Kidney capillary endothelial cell (primary cell): ENCODE results near the gene CELA2B.
A peak's percentile ranks its signal among the peaks of the same experiment; 100 is the strongest.
"Not testable (repeated sequence)": the region's sequence is repeated elsewhere in the genome, so short reads cannot be mapped to it uniquely, and the experiment has no call there.

Experiments
- DNase-seq: peaks from one replicate; pipeline ENCODE4 v3.0.0-alpha.2; 2018; ENCODE audit warnings: low spot score

CELA2B gene

DNA sequence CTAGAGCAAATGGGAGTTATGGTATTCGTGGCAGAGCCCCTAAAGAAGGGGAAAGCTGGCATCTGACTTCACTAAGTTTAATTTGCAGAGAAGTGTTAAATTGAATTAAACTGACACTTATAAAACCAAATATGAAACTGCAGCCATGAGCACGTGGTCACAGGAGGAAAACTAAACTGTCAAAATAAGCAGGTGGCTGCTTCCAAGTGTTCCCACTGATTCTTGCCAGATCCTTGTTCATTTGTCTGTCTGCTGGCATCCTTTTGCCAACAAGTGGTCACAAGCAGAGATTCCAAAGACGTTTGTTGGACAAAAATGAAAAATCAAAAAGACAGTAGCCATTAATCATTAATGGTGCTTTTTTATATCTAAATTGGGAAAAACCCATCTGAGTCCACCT lies 6.5 kb upstream of the CELA2B start:
- no peak for DNase-seq

DNA sequence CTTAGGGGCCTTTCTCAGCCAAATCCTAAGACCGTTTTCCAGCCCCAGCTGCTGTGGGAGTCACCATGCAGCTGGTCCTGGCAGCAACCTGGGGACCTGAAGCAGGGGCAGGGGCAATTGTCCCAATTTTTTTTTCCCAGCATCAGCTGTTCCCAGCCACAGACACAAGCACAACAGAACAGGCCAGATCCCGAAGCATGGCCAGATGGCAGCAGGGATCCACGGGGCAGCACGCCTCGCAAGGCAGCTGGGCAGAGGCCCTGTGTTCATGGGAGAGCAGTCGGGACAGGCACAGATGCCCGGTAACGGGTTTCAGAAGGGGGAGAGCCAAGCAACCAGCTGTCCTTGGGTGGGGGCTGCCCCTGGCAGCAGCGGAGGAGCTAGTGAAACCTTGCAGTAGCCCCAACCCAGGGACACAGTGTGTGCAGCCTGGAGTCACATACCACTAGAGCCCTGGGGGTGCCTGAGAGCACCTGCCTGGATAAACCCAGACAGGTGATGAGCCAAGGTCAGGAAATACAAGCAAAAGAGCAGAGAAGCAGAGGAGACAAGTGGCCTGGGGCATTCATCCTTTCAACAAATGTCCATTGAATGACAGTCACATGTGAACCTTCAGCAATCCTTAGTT lies 6.0 kb upstream of the CELA2B start:
- DNase-seq: not testable (repeated sequence)

DNA sequence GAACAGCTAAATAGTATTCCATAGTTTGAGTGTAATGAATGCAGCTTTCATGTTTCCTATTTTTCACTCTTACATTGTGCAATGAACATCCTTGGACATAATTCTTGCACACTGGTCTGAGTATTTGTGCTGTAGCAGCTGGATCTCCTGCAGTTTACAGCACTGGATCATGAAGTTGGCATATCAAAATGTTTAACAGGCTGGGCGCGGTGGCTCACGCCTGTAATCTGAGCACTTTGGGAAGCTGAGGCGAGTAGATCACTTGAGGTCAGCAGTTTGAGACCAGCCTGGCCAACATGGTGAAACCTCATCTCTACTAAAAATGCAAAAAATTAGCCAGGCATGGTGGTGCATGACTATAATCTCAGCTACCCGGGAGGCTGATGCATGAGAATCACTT lies 4.8 kb upstream of the CELA2B start:
- DNase-seq: not testable (repeated sequence)

DNA sequence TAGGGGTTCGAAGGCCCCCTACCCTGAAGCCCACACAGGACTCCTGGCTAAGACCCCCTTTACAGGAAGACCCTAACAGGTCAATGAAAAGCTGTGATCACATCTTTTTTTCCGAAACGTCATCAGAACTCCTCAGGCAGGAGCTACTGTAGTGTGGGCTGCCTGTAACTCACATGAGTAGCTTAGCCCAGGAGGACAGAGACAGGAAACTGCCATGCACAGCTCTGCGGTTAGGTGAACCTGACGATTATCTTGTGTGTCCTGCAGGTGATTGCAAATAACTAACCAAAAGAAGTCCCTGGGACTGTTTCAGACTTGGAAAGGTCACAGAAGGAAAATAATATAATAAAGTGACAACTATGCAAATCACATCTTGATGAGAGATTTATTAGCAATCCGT lies 4.2 kb upstream of the CELA2B start:
- DNase-seq: not testable (repeated sequence)

DNA sequence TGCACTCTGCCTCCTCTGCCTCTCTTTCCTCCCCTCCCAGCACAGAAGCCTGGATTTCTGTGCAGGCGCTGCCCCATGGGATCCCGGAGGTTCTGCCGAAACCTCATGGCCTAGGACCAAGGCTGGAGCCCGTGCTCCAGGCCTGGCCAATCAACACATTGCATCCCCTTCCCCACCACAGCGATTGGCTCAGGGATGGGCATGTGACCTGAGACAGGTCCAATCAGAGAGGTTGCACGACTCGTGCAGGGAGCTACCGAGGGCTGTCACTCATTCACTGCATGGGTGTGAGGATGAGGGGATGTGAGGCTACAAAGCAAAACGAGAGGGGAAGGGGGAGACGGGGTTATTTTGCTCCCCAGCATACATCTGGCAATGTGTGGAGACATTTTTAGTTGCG lies 3.3 kb upstream of the CELA2B start:
- no peak for DNase-seq

DNA sequence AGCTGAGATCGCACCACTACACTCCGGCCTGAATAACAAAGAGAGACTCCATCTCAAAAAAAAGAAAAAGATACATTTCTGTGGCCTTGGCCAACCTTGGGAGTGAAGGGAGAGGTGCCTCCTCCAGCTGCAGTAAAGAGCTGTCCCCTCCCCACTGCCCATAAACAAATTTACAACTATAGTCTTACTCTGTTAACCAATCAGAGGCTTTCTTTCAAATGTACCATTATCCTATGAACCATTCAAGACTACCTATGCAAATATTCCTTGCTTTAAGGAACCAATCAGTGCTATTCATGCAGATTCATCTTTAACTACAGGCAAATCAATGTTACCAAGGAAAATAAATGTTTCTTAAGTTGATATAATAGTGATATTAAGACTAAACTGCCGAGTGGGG lies 1.0 kb downstream of the CELA2B start:
- no peak for DNase-seq

DNA sequence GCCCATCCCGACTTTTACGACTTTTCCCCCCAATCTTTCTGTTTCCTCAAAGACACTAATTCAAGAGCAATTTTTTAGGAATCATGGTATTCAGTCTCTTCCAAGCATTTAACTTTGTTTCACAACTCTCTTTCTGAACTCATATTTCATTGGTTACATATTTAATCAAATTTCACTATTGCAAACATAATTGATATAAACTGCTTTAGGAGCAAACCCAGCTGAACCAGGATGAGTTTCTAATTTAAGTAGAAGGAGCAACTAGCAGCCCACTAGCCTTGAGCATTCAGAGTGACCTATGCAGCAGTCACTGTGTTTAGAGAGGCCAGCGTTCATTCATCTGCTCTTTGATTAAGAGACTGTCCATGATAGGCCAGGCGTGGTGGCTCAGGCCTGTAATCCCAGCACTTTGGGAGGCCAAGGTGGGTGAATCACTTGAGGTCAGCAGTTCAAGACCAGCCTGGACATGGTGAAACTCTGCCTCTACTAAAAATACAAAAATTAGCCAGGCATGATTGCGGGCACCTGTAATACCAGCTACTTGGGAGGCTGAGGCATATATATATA lies 1.8 kb downstream of the CELA2B start:
- DNase-seq: no peak

DNA sequence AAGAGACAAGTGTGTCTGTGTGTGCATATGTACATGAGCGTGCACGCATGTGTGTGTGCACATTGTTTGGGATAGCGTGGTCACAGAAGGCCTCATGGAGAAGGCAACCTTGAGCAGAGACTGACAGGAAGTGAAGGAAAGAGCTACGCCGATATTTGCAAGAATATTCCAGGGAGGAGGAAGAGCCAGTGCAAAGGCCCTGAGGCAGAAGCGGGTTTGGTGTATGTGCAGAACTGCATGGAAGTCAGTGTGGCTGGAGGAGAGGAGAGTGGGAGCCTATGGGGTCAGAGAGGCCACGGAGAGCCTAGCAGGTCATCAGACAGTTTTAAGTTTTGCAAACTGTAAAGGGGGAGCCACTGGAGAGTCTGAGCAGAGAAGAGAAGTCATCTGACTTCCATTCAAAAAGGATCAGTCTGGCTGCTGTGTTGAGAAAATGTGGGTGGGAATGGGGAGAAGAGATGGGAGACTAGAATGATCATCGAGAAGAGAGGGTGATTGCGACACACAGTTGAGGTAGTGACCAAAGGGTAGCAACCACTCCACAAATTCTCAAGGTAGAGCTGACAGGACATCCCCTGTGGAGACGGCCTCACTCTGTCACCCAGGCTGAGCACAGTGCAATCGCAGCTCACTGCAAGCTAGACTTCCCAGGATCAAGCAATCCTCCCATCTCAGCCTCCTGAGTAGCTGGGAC lies 3.9 kb downstream of the CELA2B start:
- DNase-seq: no peak

DNA sequence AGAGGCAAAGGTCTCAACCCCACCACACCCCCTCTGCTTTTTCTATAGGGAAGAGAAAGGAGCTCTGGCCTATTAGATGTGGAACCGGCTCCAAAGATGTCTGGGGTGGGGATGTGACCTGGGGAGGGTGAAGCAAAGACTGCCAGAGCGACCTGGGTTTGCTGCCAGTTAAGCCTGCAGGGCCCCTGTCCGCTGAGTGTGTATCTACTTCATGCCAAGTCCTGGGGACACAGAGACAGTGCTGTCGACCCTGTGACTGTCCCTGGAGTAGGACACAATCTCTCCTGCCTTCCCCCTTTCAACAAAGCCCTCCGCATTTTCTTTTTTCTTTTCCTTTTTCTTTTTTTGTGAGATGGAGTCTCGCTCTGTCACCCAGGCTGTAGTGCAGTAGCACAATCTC lies 6.6 kb downstream of the CELA2B start:
- DNase-seq: not testable (repeated sequence)

DNA sequence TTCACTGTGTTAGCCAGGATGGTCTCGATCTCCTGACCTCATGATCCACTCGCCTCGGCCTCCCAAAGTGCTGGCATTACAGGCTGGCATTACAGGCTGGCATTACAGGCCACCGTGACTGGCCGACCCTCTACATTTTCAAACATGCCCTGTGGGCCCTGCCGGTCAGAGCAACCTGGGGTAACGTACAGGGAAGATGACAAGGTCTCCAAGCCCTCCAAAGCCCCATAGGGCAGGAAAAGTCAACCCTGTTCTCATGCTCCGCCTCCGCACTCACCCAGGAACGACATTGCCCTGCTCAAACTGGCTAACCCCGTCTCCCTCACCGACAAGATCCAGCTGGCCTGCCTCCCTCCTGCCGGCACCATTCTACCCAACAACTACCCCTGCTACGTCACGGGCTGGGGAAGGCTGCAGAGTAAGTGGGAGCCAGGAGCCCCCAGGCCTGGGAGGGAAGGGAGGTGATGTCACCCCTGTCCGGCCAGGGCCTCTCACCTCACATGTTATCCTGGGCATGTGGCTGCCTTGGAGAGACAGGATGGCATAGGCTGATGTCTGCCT lies 7.2 kb downstream of the CELA2B start:
- DNase-seq: not testable (repeated sequence)

DNA sequence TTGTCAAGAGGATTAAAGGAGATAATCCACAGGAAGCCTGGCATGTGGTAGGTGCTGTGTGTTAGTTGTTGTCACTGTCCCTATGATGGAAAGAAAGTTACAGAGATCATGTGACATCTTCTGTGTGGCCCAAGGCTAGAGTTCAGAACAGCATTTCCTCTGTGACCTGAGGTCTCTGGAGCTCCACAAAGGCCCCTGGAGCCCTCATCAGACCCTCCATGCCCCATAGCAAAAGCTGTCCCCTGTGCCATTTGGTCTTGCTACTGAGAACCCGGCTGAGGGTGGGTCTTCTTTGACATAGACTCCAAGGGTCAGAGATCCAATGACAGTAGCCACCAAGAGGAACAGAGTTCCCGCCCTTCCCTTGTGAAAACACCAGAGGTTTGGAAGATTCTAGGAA lies 8.1 kb downstream of the CELA2B start:
- DNase-seq: no peak

DNA sequence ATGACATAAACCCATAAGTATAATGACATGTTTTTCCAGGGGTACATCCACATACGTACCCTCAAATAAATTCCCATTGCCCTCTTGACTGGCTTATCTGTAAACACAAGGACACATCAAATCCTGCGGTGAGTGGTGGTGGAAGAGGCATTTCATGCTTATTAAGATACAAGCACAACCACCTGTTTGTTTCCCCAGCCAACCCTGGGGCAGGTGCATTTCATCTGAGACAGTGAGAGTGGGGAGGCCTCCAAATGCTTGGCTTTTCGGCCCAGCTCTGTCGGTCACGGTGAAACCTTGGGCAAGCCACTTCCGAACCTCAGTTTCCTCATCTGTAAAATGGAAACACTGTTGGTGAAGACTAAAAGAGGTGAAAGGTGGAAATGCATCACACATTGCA lies 8.5 kb downstream of the CELA2B start:
- DNase-seq: not testable (repeated sequence)

DNA sequence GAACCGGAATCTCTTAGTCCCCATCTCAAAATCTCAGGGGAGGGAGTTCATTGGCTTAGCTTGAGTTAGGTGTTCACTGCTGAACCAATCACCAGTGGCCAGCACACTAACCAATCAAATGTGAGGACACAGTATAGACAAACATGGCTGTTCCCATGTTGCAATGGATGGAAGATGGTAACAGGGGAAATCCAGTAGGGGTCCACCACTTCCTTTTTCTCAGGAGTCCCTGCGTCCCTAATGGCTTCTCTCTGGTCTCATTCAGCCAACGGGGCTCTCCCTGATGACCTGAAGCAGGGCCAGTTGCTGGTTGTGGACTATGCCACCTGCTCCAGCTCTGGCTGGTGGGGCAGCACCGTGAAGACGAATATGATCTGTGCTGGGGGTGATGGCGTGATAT lies 9.7 kb downstream of the CELA2B start:
- DNase-seq: no peak

DNA sequence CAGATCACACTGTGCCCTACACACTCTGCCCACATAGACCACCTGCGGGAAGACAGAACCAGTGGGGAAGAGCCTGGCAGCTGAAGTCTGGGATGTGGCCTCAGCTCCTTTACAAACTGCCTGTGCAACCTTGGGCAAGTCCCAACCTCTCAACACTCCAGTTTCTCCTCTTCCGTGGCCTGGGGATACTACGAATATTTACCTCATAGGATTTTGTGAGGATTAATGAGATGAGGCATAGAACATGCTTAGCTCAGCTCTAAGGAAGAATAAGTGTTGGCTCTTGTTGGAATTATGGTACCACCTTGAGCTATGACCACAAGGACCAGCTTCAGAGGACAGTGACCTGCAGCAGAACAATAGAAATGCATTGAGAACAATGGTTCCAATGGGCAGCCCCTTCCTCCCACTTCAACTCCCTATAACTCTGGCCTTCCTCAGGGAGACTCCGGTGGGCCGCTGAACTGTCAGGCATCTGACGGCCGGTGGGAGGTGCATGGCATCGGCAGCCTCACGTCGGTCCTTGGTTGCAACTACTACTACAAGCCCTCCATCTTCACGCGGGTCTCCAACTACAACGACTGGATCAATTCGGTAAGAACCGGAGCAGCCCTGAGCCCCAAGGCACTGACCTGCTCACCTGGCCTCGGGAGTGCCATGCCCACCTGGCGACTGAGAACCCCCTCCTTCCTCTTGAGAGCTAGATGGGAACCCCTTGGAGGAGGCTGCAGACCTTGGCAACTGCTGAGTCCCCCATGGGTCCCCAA lies 11.1 kb downstream of the CELA2B start:
- not testable (repeated sequence) for DNase-seq

DNA sequence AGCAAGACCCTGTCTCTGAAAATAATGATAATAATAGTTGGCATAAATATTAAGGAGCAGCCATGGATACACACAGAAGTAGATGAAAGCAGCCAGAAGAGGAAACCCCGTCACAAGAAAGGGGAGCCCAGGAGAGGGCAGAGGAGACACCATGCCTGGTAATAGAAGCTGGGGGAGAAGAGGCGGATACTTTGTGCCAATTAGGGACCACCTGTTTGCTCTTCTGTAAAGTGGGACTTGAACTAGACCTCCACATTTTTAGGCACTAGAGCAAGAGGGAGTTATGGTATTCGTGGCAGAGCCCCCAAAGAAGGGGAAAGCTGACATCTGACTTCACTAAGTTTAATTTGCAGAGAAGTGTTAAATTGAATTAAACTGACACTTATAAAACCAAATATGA lies 12.5 kb downstream of the CELA2B start:
- DNase-seq: no peak

DNA sequence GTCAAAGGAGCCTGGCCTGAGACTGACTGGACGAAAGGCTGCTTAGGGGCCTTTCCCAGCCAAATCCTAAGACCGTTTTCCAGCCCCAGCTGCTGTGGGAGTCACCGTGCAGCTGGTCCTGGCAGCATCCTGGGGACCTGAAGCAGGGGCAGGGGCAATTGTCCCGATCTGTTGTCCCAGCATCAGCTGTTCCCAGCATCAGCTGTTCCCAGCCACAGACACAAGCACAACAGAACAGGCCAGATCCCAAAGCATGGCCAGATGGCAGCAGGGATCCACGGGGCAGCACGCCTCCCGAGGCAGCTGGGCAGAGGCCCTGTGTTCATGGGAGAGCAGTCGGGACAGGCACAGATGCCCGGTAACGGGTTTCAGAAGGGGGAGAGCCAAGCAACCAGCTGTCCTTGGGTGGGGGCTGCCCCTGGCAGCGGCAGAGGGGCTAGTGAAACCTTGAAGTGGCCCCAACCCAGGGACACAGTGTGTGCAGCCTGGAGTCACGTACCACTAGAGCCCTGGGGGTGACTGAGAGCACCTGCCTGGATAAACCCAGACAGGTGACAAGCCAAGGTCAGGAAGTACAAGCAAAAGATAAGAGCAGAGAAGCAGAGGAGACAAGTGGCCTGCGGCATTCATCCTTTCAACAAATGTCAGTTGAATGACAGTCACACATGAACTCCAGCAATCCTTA lies 13.3 kb downstream of the CELA2B start:
- DNase-seq: no peak

DNA sequence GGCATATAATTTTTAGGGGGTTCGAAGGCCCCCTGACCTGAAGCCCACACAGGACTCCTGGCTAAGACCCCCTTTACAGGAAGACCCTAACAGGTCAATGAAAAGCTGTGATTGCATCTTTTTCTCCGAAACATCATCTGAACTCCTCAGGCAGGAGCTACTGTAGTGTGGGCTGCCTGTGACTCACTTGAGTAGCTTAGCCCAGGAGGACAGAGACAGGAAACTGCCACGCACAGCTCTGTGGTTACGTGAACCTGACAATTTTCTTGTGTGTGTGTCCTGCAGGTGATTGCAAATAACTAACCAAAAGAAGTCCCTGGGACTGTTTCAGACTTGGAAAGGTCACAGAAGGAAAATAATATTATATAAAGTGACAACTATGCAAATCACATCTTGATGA lies 15.1 kb downstream of the CELA2B start:
- peak; percentile 30 for DNase-seq

DNA sequence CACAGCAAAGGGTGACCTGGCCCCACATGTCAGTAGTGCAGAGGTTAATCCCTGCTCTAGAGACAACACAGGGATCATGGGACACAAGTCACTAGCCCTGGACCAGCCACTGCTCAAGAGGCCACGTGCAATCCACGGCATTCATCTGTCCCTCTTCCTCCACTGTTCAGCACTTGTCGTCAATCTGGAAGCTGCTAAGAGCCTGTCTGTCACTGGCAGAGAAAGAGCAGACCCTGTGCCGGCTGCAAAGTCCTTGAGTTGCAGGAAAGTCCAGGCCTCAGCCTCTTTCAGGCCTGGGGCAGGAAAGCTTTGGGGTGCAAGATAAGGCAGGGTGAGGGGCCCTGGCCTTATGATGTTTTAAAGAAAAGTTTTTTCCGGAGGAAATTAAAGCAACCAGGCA lies 16.7 kb downstream of the CELA2B start:
- no peak for DNase-seq

DNA sequence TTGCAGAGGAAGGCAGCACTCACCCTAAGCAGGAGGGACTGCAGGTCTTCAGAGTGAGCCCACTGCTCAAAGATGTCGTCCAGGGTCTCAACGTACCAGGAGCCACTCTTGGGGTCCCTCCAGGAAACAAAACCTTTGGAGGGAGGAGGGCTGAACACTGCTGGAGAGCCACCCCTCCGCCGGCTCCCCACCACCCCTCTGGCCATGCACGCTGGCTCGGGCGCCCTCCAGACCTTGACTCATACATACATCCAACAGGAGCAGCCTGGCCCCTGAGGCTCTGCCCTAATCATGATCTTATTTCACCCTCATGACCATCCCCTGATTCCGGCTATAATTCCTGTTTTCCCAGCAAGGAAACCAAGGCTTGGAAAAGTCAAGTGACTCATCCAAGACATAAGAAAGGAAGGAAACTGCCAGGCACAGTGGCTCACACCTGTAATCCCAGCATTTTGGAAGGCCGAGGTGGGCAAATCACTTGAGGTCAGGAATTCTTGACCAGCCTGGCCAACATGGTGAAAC lies 18.0 kb downstream of the CELA2B start:
- peak; percentile 33 for DNase-seq

DNA sequence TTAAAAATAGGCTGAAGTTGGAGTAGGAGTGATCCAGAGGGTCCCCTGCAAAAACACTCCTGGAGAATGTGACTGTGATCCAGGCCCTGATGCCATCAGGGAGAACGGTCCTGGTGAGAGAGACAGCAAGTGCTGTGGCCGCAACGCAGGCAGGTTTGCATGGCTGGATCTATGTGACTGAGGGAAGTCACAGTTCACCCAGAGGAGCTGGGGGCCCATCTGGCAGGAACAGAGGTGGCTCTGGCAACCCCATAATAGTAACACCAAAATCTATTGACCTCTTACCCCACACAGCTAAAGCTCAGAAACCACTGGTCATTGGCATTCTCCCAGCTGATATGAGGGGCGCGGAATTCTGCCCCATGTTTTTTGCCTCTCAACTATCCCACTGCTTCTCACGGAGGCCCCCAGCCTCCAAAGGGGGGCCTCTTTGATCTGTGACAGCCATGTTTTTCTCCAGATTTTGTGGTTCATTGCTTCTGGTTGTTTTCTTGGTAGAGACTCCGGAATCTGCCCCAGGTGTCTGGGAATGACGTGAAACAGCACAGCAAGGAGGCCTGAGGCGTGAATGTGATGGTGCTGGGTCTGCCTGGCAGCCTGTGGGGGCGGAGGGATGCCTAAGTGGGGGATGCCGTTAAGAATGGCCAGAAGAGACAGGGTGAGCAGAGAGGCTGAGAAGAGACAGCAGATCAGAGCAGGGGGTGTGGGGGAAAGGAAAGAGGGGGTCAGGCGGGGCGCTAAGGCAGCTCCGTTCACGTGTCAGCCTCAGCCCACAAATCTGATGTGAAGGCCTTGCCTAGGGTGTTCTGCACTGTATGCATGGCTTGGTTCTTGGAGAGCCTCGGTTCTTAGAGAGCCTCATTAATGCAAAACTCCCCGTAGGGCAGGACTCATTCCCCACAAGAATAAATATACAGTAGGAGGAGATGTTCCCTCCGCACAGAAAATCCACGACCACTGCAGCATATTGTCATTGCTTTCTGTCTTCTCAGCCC lies 24.6 kb downstream of the CELA2B start:
- no peak for DNase-seq
